ENCODE data around the gene COG8.

Gene COG8

GRCh38 chr16:69318911-69319289 lies 20.5 kb downstream of the COG8 start:
- TF ChIP-seq CTCF (IDR thresholded peaks at IDR 0.05) = no peak
- Histone ChIP-seq H3K4me3 (ENCODE audit: low read depth in 1 of 2, low read length in 1 of 2) (no peak overlapping the region), H3K27ac (no peak overlapping the region), H3K36me3 (peaks cover 97% of the 10 kb centered on the region), H3K9me3 (no peaks in the 10 kb centered on the region), H3K27me3 (no peaks in the 10 kb centered on the region), H3K4me1 (ENCODE audit: control insufficient read depth in 1 of 2, insufficient read depth in 1 of 2, low read depth in 1 of 2, low read length in 1 of 2) (no peaks in the 10 kb centered on the region)

GRCh38 chr16:69318177-69318910 lies 21.0 kb downstream of the COG8 start:
- no peak for TF ChIP-seq CTCF (IDR thresholded peaks at IDR 0.05)
- Histone ChIP-seq H3K4me1 (ENCODE audit: control insufficient read depth in 1 of 2, insufficient read depth in 1 of 2, low read depth in 1 of 2, low read length in 1 of 2) (no peaks in the 10 kb centered on the region), H3K9me3 (no peaks in the 10 kb centered on the region), H3K27me3 (no peaks in the 10 kb centered on the region), H3K36me3 (peaks cover 91% of the 10 kb centered on the region), H3K27ac (no peak overlapping the region), H3K4me3 (ENCODE audit: low read depth in 1 of 2, low read length in 1 of 2) (no peak overlapping the region)

GRCh38 chr16:69316595-69317034 lies 22.7 kb downstream of the COG8 start:
- Histone ChIP-seq H3K4me3 (ENCODE audit: low read depth in 1 of 2, low read length in 1 of 2) (no peak overlapping the region), H3K27me3 (no peaks in the 10 kb centered on the region), H3K4me1 (ENCODE audit: control insufficient read depth in 1 of 2, insufficient read depth in 1 of 2, low read depth in 1 of 2, low read length in 1 of 2) (peaks cover 8 to 10% of the 10 kb centered on the region in 2 experiments), H3K9me3 (no peaks in the 10 kb centered on the region), H3K27ac (no peak overlapping the region), H3K36me3 (peaks cover 74% of the 10 kb centered on the region)
- no peak for TF ChIP-seq CTCF (IDR thresholded peaks at IDR 0.05)

- Histone ChIP-seq H3K9me3 (no peaks in the 10 kb centered on the region), H3K27ac (no peak overlapping the region), H3K36me3 (peaks cover 65% of the 10 kb centered on the region), H3K4me1 (ENCODE audit: control insufficient read depth in 1 of 2, insufficient read depth in 1 of 2, low read depth in 1 of 2, low read length in 1 of 2) (peaks cover 9 to 12% of the 10 kb centered on the region in 2 experiments), H3K4me3 (ENCODE audit: low read depth in 1 of 2, low read length in 1 of 2) (no peak overlapping the region), H3K27me3 (no peaks in the 10 kb centered on the region)
- no peak for TF ChIP-seq CTCF (IDR thresholded peaks at IDR 0.05)
Measured at GRCh38 chr16:69315486-69316311, 23.7 kb downstream of the COG8 start.

- no peaks in the 10 kb centered on the region for H3K9me3 ChIP-seq
- peaks cover 14 to 17% of the 10 kb centered on the region in 2 experiments for H3K4me1 ChIP-seq (ENCODE audit: control insufficient read depth in 1 of 2, insufficient read depth in 1 of 2, low read depth in 1 of 2, low read length in 1 of 2)
- H3K36me3 ChIP-seq = peaks cover 53% of the 10 kb centered on the region
- H3K4me3 ChIP-seq (ENCODE audit: low read depth in 1 of 2, low read length in 1 of 2) = no peak overlapping the region
- no peak overlapping the region for H3K27ac ChIP-seq
- TF ChIP-seq CTCF (IDR thresholded peaks at IDR 0.05) = no peak
- no peaks in the 10 kb centered on the region for H3K27me3 ChIP-seq
Measured at GRCh38 chr16:69314534-69314933, 24.8 kb downstream of the COG8 start.
